GM12874 (cell line): ENCODE results near the gene ARTN.

Source experiments
- TF ChIP-seq, protein P1 (sequence below): IDR thresholded peaks from 2 replicates; pipeline ENCODE4 v1.5.1; 2011; ENCODE audit warnings: low read depth, mild to moderate bottlenecking, control low read depth, low read length, moderate library complexity; ENCODE audit not compliant: insufficient read depth

Gene ARTN

DNA sequence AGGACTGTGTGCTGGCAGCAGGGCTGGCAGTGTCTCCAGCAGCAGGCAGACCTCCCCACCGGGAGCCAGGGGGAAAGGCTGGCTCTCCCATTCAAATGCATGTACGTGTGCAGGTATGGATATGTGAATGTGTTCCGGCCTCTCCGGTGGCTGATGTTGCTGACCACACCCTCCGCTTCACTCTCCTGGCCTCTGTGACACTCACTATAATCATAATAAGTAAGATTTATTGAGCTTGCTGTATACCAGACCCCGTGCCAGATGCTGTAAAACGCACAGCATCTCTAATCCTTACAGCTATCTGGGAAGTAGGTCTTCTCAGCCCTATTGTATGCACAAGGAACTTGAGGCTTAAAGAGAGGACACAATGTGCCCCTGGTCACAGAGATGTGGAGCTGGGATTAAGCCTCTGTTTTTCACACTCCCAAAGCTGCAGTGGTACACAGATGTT is 20.5 kb upstream of the ARTN start:
- TF ChIP-seq, protein P1, sequence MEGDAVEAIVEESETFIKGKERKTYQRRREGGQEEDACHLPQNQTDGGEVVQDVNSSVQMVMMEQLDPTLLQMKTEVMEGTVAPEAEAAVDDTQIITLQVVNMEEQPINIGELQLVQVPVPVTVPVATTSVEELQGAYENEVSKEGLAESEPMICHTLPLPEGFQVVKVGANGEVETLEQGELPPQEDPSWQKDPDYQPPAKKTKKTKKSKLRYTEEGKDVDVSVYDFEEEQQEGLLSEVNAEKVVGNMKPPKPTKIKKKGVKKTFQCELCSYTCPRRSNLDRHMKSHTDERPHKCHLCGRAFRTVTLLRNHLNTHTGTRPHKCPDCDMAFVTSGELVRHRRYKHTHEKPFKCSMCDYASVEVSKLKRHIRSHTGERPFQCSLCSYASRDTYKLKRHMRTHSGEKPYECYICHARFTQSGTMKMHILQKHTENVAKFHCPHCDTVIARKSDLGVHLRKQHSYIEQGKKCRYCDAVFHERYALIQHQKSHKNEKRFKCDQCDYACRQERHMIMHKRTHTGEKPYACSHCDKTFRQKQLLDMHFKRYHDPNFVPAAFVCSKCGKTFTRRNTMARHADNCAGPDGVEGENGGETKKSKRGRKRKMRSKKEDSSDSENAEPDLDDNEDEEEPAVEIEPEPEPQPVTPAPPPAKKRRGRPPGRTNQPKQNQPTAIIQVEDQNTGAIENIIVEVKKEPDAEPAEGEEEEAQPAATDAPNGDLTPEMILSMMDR = no peak

DNA sequence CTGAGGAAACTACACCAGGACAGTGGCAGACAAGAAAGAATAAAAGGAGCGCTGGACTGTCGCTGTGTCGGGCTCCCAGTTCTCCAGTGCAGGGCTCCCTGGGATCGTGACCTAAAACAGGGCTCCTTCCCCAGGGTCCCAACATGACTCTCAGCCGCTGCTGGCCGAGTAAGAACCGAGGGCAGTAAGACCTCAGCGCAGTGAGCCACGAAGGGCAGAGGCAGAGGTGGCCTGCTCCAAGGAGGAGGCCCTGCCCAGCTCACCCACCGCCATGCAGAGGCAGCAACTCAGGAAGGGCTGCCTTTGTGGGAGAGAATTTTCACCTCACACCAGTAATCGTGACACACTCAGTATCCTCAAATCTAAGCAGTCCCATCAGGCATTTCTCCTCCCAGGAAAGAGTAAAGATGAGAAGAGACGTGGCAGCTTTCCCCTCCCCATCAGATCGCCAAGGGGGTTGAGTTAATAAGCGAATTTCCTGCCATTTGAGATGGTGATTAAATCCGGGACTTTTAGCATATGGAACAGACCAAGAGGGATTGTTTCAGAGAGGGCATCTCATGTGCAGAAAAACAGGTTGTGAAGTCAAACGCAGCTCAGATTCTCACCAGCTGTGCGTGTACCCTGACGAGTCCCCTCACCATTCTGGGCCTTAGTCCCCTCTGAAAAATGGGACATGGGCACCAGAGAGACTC is 19.8 kb upstream of the ARTN start:
- TF ChIP-seq, protein P1 = no peak

DNA sequence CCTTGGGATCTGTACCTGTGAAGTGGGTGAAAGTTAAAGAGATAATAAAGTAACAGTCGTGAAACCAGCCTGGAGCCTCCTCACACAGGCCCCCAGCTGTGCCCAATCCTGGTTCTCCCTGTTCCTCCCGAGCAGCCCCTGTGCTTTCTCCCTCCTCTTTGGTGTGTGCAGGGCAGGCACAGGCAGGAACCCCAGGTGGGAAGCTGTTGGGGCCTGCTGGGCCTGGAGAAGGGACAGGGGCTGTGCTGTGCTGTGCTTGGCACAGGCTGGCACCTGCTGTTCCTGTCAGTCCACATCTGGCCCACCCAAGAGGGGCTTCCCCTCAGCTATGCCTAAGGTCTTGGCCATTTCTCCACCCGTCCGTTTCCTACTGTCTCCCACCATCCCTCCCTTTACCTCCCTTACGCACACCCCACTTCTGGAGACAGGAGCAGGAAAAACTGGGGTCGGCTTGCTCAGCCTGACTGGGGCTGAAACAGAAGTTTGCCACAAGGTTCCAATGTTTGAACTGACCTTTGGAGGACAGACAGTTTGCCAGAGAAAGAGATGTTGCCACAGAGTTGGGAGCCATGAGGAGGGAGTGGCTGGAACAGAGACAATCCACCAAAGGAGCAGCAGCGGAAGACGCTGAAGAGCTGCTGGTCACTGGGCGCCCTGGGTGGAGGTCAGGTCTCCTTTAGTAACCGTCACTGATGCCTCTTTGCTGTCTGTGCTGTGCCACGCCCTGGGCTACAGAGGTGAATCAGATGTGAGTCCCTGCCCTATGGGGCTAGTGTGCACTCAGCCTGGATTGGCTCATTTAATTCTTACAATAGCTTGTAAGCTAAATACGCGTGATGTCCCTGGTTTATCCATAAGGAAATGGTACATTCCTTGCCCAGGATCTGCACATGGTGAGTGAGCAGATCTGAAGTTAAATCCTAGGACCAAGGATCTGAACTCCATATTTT is 18.8 kb upstream of the ARTN start:
- TF ChIP-seq, protein P1 = no peak

DNA sequence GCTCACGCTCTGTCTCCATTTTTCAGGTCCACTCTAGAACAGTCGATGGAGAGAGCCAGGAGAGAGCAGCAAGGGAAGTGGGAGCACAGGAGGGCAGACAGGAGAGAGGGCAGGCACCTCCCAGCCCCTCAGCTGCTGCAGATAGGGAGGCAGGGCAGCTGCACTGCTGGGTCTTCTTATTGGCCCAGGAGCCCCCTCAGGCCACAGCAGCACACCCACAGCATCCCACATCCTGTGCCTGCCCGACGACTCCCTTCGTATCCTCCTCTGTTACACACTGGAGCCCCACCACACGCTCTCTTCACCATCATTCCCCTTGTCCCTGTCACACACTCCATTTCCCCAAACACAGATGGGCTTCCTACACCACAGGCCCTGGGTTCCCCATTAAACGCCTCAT is 13.7 kb upstream of the ARTN start:
- TF ChIP-seq, protein P1 = no peak

DNA sequence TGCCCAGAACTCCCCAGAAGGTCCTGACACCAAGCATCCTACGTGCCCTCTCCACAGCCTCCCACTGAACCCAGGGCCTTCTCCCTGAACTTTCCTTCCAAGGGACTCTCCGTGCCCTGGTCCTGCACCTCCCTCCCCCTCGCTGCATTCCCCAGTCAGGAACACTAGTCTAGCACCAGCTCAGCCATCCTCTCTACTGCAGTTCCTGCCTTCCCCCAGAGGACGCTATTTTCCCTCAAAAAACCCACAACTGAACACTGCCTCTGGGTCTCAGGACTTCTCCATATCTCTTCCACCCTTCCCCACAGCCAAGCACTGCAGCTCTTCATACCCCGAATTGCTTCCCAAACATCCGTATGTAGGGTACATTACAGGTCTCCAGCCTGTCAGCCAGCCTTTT is 12.6 kb upstream of the ARTN start:
- TF ChIP-seq, protein P1 = no peak

DNA sequence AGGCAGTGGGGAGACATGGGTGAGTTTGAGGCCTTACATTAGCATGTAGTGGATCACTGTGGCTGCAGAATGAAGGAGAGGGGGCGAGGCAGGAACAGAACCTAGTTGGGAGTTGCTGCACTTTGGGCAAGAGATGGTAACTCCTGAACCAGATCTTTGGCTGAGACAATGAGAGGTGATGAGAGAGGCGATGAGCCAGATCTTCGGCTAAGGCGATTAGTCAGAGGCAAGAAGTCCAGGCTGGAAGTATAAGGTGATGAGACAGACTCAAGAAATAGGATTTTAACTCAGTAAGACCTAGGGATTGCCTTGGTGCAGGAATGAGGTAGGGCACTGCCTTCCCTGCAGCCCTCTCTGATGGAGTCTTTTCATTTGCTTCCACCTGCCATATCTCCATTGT is 9.1 kb upstream of the ARTN start:
- TF ChIP-seq, protein P1 = no peak

DNA sequence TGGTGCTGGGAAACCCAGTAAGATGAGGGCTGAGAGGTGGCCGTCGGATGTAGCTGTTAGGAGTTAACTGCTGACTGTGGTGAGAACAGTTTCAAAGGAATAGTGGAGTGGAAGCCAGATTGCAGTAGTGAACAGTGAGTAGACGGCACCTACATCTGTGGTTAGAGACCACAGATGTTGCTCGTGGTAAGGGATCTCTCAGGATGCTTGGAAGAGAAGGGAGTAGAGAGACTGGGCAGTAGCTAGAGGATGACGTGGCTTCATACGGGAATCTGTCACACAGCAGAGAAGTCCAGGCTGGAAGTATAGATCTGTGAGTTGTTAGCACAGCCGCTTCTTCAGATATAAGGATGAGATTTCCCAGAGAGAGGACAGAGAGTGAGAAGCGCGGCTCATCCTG is 7.8 kb upstream of the ARTN start:
- TF ChIP-seq, protein P1 = no peak
